HCEC 1CT (cell line): ENCODE results near the gene CTNNB1.

Experiments used
- DNase-seq: peaks from one replicate; pipeline ENCODE4 v3.0.0-alpha.2; 2017

CTNNB1 gene

GRCh38 chr3:41220906-41221677 is 21.8 kb downstream of the CTNNB1 start:
- DNase-seq = no peak

- no peak for DNase-seq
These were observed 22.7 kb downstream of the CTNNB1 start for GRCh38 chr3:41222012-41222411.

GRCh38 chr3:41222501-41222900 is 23.2 kb downstream of the CTNNB1 start:
- no peak for DNase-seq

- DNase-seq = no peak
These were observed 23.8 kb downstream of the CTNNB1 start for GRCh38 chr3:41223078-41223477.

GRCh38 chr3:41223691-41224090 is 24.4 kb downstream of the CTNNB1 start:
- DNase-seq = no peak

GRCh38 chr3:41224120-41224806 is 25.0 kb downstream of the CTNNB1 start:
- peak; percentile 85 for DNase-seq

- DNase-seq = peak; percentile 18
These were observed 35.8 kb downstream of the CTNNB1 start for GRCh38 chr3:41234823-41235721.

- DNase-seq = no peak
These were observed 36.9 kb downstream of the CTNNB1 start for GRCh38 chr3:41236228-41236627.

GRCh38 chr3:41237907-41238306 is 38.6 kb downstream of the CTNNB1 start:
- no peak for DNase-seq

GRCh38 chr3:41239587-41239986 is 40.3 kb downstream of the CTNNB1 start:
- DNase-seq = no peak

GRCh38 chr3:41241161-41241560 is 41.9 kb downstream of the CTNNB1 start:
- no peak for DNase-seq

GRCh38 chr3:41241800-41242571 is 42.7 kb downstream of the CTNNB1 start:
- DNase-seq = no peak

- DNase-seq = no peak
These were observed 43.9 kb downstream of the CTNNB1 start for GRCh38 chr3:41243183-41243582.

GRCh38 chr3:41244620-41245336 is 45.5 kb downstream of the CTNNB1 start:
- DNase-seq = no peak

GRCh38 chr3:41247055-41248004 is 48.0 kb downstream of the CTNNB1 start:
- no peak for DNase-seq

- no peak for DNase-seq
These were observed 49.2 kb downstream of the CTNNB1 start for GRCh38 chr3:41248525-41248924.

- DNase-seq = no peak
These were observed 50.0 kb downstream of the CTNNB1 start for GRCh38 chr3:41249318-41249717.

- no peak for DNase-seq
These were observed 51.5 kb downstream of the CTNNB1 start for GRCh38 chr3:41250825-41251224.

- no peak for DNase-seq
These were observed 52.3 kb downstream of the CTNNB1 start for GRCh38 chr3:41251593-41251992.

GRCh38 chr3:41258239-41258800 is 59.0 kb downstream of the CTNNB1 start:
- no peak for DNase-seq
